ENCODE data around the gene EPRS1.

- TF ChIP-seq CHD2 (IDR thresholded peaks at IDR 0.05; ENCODE audit: low read length, partially characterized antibody) (no peak), ZBTB33 (IDR thresholded peaks at IDR 0.05; ENCODE audit: borderline replicate concordance, low read depth) (no peak), CTCF (IDR thresholded peaks at IDR 0.05) (no peak), YY1 (IDR thresholded peaks at IDR 0.05; ENCODE audit: low read depth) (no peak), EZH2phosphoT487 (IDR thresholded peaks at IDR 0.05; ENCODE audit: borderline replicate concordance, low read depth) (no peak), TAF1 (IDR thresholded peaks at IDR 0.05; ENCODE audit: borderline replicate concordance, low read depth, low read length) (no peak), MAX (IDR thresholded peaks at IDR 0.05; ENCODE audit: low read depth) (no peak)
Observed at GRCh38 chr1:220005489-220005888, 40.8 kb downstream of the EPRS1 start.

All from SK-N-SH (cell line).